ENCODE measurements around the gene DCAF10.
"Not testable (repeated sequence)": the region's sequence is repeated elsewhere in the genome, so short reads cannot be mapped to it uniquely, and the experiment has no call there.

Gene DCAF10

GRCh38 chr9:37856551-37856950 lies 56.0 kb downstream of the DCAF10 start:
- peaks cover 23% of the 10 kb centered on the region for H3K36me3 Mint-ChIP-seq (ENCODE audit: low read depth)
- no peak overlapping the region for H3K4me3 Mint-ChIP-seq
- no peak for DNase-seq (ENCODE audit: low spot score)
- no peaks in the 10 kb centered on the region for H3K4me1 Mint-ChIP-seq (ENCODE audit: low read depth)
- H3K9me3 Mint-ChIP-seq: no peaks in the 10 kb centered on the region
- H3K27ac Mint-ChIP-seq: no peak overlapping the region
- H3K27me3 Mint-ChIP-seq (ENCODE audit: low read depth): no peaks in the 10 kb centered on the region

GRCh38 chr9:37859043-37859442 lies 58.4 kb downstream of the DCAF10 start:
- no peaks in the 10 kb centered on the region for H3K4me1 Mint-ChIP-seq (ENCODE audit: low read depth)
- H3K9me3 Mint-ChIP-seq: no peaks in the 10 kb centered on the region
- no peaks in the 10 kb centered on the region for H3K27me3 Mint-ChIP-seq (ENCODE audit: low read depth)
- no peak overlapping the region for H3K4me3 Mint-ChIP-seq
- H3K27ac Mint-ChIP-seq: no peak overlapping the region
- H3K36me3 Mint-ChIP-seq (ENCODE audit: low read depth): peaks cover 26% of the 10 kb centered on the region
- DNase-seq (ENCODE audit: low spot score): no peak

GRCh38 chr9:37862530-37862929 lies 61.9 kb downstream of the DCAF10 start:
- Mint-ChIP-seq H3K9me3 (no peaks in the 10 kb centered on the region), H3K27me3 (ENCODE audit: low read depth) (no peaks in the 10 kb centered on the region), H3K4me3 (no peak overlapping the region), H3K27ac (no peak overlapping the region), H3K4me1 (ENCODE audit: low read depth) (no peaks in the 10 kb centered on the region), H3K36me3 (ENCODE audit: low read depth) (peaks cover 22% of the 10 kb centered on the region)
- no peak for DNase-seq (ENCODE audit: low spot score)

GRCh38 chr9:37870081-37870798 lies 69.6 kb downstream of the DCAF10 start:
- Mint-ChIP-seq H3K27ac (no peak overlapping the region), H3K9me3 (no peaks in the 10 kb centered on the region), H3K27me3 (ENCODE audit: low read depth) (no peaks in the 10 kb centered on the region), H3K4me3 (no peak overlapping the region), H3K36me3 (ENCODE audit: low read depth) (peaks cover 2% of the 10 kb centered on the region), H3K4me1 (ENCODE audit: low read depth) (no peaks in the 10 kb centered on the region)
- DNase-seq (ENCODE audit: low spot score): no peak

GRCh38 chr9:37870799-37871176 lies 70.2 kb downstream of the DCAF10 start:
- no peak overlapping the region for H3K27ac Mint-ChIP-seq
- H3K4me1 Mint-ChIP-seq (ENCODE audit: low read depth): no peaks in the 10 kb centered on the region
- DNase-seq (ENCODE audit: low spot score): no peak
- no peaks in the 10 kb centered on the region for H3K9me3 Mint-ChIP-seq
- H3K4me3 Mint-ChIP-seq: no peak overlapping the region
- no peaks in the 10 kb centered on the region for H3K27me3 Mint-ChIP-seq (ENCODE audit: low read depth)
- peaks cover 2% of the 10 kb centered on the region for H3K36me3 Mint-ChIP-seq (ENCODE audit: low read depth)

GRCh38 chr9:37873955-37874354 lies 73.4 kb downstream of the DCAF10 start:
- no peak overlapping the region for H3K4me3 Mint-ChIP-seq
- H3K4me1 Mint-ChIP-seq (ENCODE audit: low read depth): no peaks in the 10 kb centered on the region
- H3K9me3 Mint-ChIP-seq: no peaks in the 10 kb centered on the region
- H3K27me3 Mint-ChIP-seq (ENCODE audit: low read depth): no peaks in the 10 kb centered on the region
- H3K36me3 Mint-ChIP-seq (ENCODE audit: low read depth): peaks cover 12% of the 10 kb centered on the region
- DNase-seq (ENCODE audit: low spot score): no peak
- no peak overlapping the region for H3K27ac Mint-ChIP-seq

GRCh38 chr9:37876376-37876775 lies 75.8 kb downstream of the DCAF10 start:
- Mint-ChIP-seq H3K4me1 (ENCODE audit: low read depth) (peaks cover 2% of the 10 kb centered on the region), H3K4me3 (no peak overlapping the region), H3K36me3 (ENCODE audit: low read depth) (peaks cover 19% of the 10 kb centered on the region), H3K27me3 (ENCODE audit: low read depth) (no peaks in the 10 kb centered on the region), H3K27ac (no peak overlapping the region), H3K9me3 (no peaks in the 10 kb centered on the region)
- no peak for DNase-seq (ENCODE audit: low spot score)

- no peaks in the 10 kb centered on the region for H3K9me3 Mint-ChIP-seq
- H3K27me3 Mint-ChIP-seq (ENCODE audit: low read depth): no peaks in the 10 kb centered on the region
- H3K27ac Mint-ChIP-seq: no peak overlapping the region
- peaks cover 2% of the 10 kb centered on the region for H3K4me1 Mint-ChIP-seq (ENCODE audit: low read depth)
- no peak overlapping the region for H3K4me3 Mint-ChIP-seq
- DNase-seq (ENCODE audit: low spot score): no peak
- H3K36me3 Mint-ChIP-seq (ENCODE audit: low read depth): peaks cover 24% of the 10 kb centered on the region
Observed at GRCh38 chr9:37880916-37881479, 80.4 kb downstream of the DCAF10 start.

- H3K36me3 Mint-ChIP-seq (ENCODE audit: low read depth): peaks cover 38% of the 10 kb centered on the region
- not testable (repeated sequence) for H3K27ac Mint-ChIP-seq, H3K4me3 Mint-ChIP-seq
Observed at GRCh38 chr9:37887977-37888583, 87.5 kb downstream of the DCAF10 start.

GRCh38 chr9:37889536-37889935 lies 88.9 kb downstream of the DCAF10 start:
- peaks cover 49% of the 10 kb centered on the region for H3K36me3 Mint-ChIP-seq (ENCODE audit: low read depth)
- no peak for DNase-seq (ENCODE audit: low spot score)
- H3K27me3 Mint-ChIP-seq (ENCODE audit: low read depth): no peaks in the 10 kb centered on the region
- no peaks in the 10 kb centered on the region for H3K9me3 Mint-ChIP-seq
- no peaks in the 10 kb centered on the region for H3K4me1 Mint-ChIP-seq (ENCODE audit: low read depth)
- H3K4me3 Mint-ChIP-seq: no peak overlapping the region
- no peak overlapping the region for H3K27ac Mint-ChIP-seq

More at GRCh38 chr9:37887977-37888583, 87.5 kb downstream of the DCAF10 start:
- H3K27me3 Mint-ChIP-seq (ENCODE audit: low read depth); DNase-seq (ENCODE audit: low spot score); H3K9me3 Mint-ChIP-seq; H3K4me1 Mint-ChIP-seq (ENCODE audit: low read depth): not testable (repeated sequence)

GRCh38 chr9:37891042-37891441 lies 90.4 kb downstream of the DCAF10 start:
- not testable (repeated sequence) for H3K4me3 Mint-ChIP-seq; DNase-seq (ENCODE audit: low spot score); H3K27me3 Mint-ChIP-seq (ENCODE audit: low read depth); H3K4me1 Mint-ChIP-seq (ENCODE audit: low read depth); H3K9me3 Mint-ChIP-seq; H3K27ac Mint-ChIP-seq
- H3K36me3 Mint-ChIP-seq (ENCODE audit: low read depth): peaks cover 55% of the 10 kb centered on the region

GRCh38 chr9:37892063-37892462 lies 91.5 kb downstream of the DCAF10 start:
- Mint-ChIP-seq H3K4me3 (no peak overlapping the region), H3K4me1 (ENCODE audit: low read depth) (no peaks in the 10 kb centered on the region), H3K27ac (no peak overlapping the region), H3K27me3 (ENCODE audit: low read depth) (no peaks in the 10 kb centered on the region), H3K9me3 (no peaks in the 10 kb centered on the region), H3K36me3 (ENCODE audit: low read depth) (peaks cover 62% of the 10 kb centered on the region)
- no peak for DNase-seq (ENCODE audit: low spot score)

GRCh38 chr9:37897665-37898064 lies 97.1 kb downstream of the DCAF10 start:
- H3K4me1 Mint-ChIP-seq (ENCODE audit: low read depth): peaks cover 8% of the 10 kb centered on the region
- no peaks in the 10 kb centered on the region for H3K27me3 Mint-ChIP-seq (ENCODE audit: low read depth)
- H3K36me3 Mint-ChIP-seq (ENCODE audit: low read depth): peaks cover 47% of the 10 kb centered on the region
- no peak overlapping the region for H3K4me3 Mint-ChIP-seq
- H3K9me3 Mint-ChIP-seq: no peaks in the 10 kb centered on the region
- no peak for DNase-seq (ENCODE audit: low spot score)
- no peak overlapping the region for H3K27ac Mint-ChIP-seq

- Mint-ChIP-seq H3K36me3 (ENCODE audit: low read depth) (peaks cover 38% of the 10 kb centered on the region), H3K4me1 (ENCODE audit: low read depth) (peaks cover 13% of the 10 kb centered on the region), H3K27me3 (ENCODE audit: low read depth) (no peaks in the 10 kb centered on the region), H3K9me3 (no peaks in the 10 kb centered on the region), H3K27ac (no peak overlapping the region), H3K4me3 (no peak overlapping the region)
- no peak for DNase-seq (ENCODE audit: low spot score)
Observed at GRCh38 chr9:37899041-37899440, 98.4 kb downstream of the DCAF10 start.
